Body of pancreas (tissue), 4 donors: ENCODE results near the gene AFG3L2. TPM values are rescaled to one million over a fixed set of nuclear protein-coding genes. Genes with fewer than 3 reads are reported as not detected.

Experiments
- ATAC-seq: fragments of 150-250 bp; one replicate; pipeline ENCODE4 v1.9.1; 2016
- DNase-seq, 4 donors: peaks; one replicate each; pipeline ENCODE4 v3.0.0-alpha.2; 2019
- H3K27ac ChIP-seq, 4 donors: fragments of 200-600 bp; sonication (generic); 1 replicate in 3 of 4; 2 replicates in 1 of 4; pipeline versions ENCODE4 v1.5.1 to v1.6.1; 2016 to 2019; ENCODE audit warnings: mild to moderate bottlenecking in 1 of 4, mixed read lengths in 1 of 4, moderate library complexity in 1 of 4
- H3K27me3 ChIP-seq, 2 donors: fragments of 200-600 bp; sonication (generic); one replicate each; pipeline ENCODE4 v1.6.0; 2016; ENCODE audit warnings: mild to moderate bottlenecking in 1 of 2
- H3K36me3 ChIP-seq, 2 donors: fragments of 200-600 bp; sonication (generic); replicated peaks in 1 of 2; 2 replicates each; pipeline ENCODE4 v1.5.1; 2016; ENCODE audit warnings: low read depth in 2 of 2; ENCODE audit not compliant: insufficient read depth in 1 of 2
- H3K4me1 ChIP-seq: fragments of 200-600 bp; sonication (generic); one replicate; pipeline ENCODE4 v1.6.0; 2016
- H3K4me3 ChIP-seq, 2 donors: fragments of 200-600 bp; sonication (generic); 1 replicate in 1 of 2; 2 replicates in 1 of 2; pipeline ENCODE4 v1.5.1; 2016 to 2019
- H3K9me3 ChIP-seq, 3 donors: fragments of 200-600 bp; sonication (generic); 1 replicate in 2 of 3; 2 replicates in 1 of 3; pipeline ENCODE4 v1.5.1; 2016
- POLR2A ChIP-seq, 3 donors: fragments of 450-650 bp; IDR thresholded peaks; one replicate each; pipeline ENCODE4 v1.6.1; 2016; ENCODE audit warnings: antibody characterized with exemption in 3 of 3, mild to moderate bottlenecking in 2 of 3
- WGBS, 2 donors: methylation state at CpG; one replicate each; pipeline ENCODE4 v1.1.5; 2017; 5-methylcytosine and 5-hydroxymethylcytosine counted together
- intact Hi-C: fragments of 100-400 bp; cut with DNase I; formaldehyde crosslinking; loops from one replicate; pipeline ENCODE4 v1.15.1; 2023
- total RNA-seq, 2 donors: library from RNA; depleted of rRNA; stranded (reverse); fragments of >200 nt; gene quantifications; one replicate each; pipeline ENCODE4 v1.1.0, GENCODE V29; 2016
- TF ChIP-seq, protein P1 (sequence below), 7 experiments: fragments of 450-650 bp in 4 of 7; fragments of 200-600 bp in 3 of 7; sonication (generic) in 3 of 7; IDR thresholded peaks; one replicate each; pipeline ENCODE4 v1.5.1; 2016 to 2019; ENCODE audit warnings: antibody characterized with exemption in 7 of 7

The AFG3L2 gene
- total RNA-seq, 2 donors from 2014 or later, result 30.4 to 33.6 TPM

DNA sequence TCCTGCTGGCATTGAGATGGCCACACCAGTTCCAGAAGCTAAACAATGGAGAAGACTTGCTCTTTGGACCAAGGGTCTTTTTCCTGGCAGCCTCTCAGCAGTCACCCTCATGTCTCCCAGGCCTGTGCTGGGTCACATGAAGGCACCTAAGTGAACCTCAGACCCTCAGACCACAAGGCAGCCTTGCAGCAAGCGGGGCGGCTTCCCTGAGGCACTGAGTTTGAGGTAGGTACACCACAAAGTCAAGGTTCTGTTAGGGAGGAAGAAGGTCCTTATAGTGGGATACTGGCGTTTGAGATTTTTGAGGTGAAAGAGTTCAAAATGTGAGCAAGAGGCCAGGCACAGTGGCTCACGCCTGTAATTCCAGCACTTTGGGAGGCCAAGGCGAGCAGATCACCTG lies 22.2 kb upstream of the AFG3L2 start:
- WGBS, 2 donors, result 81 to 84% methylated on average over 5 of the region's 5 CpGs
- no peak for DNase-seq

DNA sequence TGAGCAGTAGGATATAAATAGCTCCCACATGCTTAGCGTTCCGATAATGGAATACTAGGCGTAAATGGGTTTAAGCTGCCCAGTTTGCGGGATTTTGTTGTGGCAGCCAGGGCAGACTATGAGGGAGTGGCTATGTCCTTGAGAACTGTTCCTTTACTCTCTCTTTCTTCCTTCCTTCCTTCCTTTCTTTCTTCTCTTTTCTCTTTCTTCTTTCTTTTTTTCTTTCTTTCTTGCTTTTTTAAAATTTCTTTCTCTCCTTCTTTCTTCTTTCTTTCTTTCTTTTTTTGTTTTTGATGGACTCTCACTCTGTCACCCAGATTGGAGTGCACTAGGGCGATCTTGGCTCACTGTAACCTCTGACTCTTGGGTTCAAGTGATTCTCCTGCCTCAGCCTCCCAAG lies 21.6 kb upstream of the AFG3L2 start:
- no peak overlapping the region for H3K4me3 ChIP-seq
- intact Hi-C loops, result loop anchor here (5.0 kb wide), 1 partner anchor 264 kb away; no protein-coding TSS in a partner anchor
- no peak overlapping the region for H3K27ac ChIP-seq
- no peaks in the 10 kb centered on the region for H3K9me3 ChIP-seq
- TF ChIP-seq, protein P1, sequence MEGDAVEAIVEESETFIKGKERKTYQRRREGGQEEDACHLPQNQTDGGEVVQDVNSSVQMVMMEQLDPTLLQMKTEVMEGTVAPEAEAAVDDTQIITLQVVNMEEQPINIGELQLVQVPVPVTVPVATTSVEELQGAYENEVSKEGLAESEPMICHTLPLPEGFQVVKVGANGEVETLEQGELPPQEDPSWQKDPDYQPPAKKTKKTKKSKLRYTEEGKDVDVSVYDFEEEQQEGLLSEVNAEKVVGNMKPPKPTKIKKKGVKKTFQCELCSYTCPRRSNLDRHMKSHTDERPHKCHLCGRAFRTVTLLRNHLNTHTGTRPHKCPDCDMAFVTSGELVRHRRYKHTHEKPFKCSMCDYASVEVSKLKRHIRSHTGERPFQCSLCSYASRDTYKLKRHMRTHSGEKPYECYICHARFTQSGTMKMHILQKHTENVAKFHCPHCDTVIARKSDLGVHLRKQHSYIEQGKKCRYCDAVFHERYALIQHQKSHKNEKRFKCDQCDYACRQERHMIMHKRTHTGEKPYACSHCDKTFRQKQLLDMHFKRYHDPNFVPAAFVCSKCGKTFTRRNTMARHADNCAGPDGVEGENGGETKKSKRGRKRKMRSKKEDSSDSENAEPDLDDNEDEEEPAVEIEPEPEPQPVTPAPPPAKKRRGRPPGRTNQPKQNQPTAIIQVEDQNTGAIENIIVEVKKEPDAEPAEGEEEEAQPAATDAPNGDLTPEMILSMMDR (IDR thresholded peaks at IDR 0.05), result no peak
- TF ChIP-seq POLR2A (IDR thresholded peaks at IDR 0.05), result no peak
- H3K27me3 ChIP-seq, result no peaks in the 10 kb centered on the region
- no peaks in the 10 kb centered on the region for H3K36me3 ChIP-seq
- DNase-seq (no peak), ATAC-seq (no peak)
- H3K4me1 ChIP-seq, result no peaks in the 10 kb centered on the region
- WGBS, 2 donors, result 60 to 76% methylated on average over 5 of the region's 5 CpGs

More for the DNA sequence above, 22.2 kb upstream of the AFG3L2 start:
- no peaks in the 10 kb centered on the region for H3K9me3 ChIP-seq
- H3K27ac ChIP-seq, result no peak overlapping the region
- intact Hi-C loops, result loop anchor here (5.0 kb wide), 1 partner anchor 263 kb away; no protein-coding TSS in a partner anchor
- H3K36me3 ChIP-seq, result no peaks in the 10 kb centered on the region
- H3K27me3 ChIP-seq, result no peaks in the 10 kb centered on the region
- H3K4me3 ChIP-seq, result no peak overlapping the region
- no peak for ATAC-seq
- no peaks in the 10 kb centered on the region for H3K4me1 ChIP-seq
- no peak for TF ChIP-seq POLR2A (IDR thresholded peaks at IDR 0.05)
- TF ChIP-seq, protein P1 (IDR thresholded peaks at IDR 0.05), result no peak

DNA sequence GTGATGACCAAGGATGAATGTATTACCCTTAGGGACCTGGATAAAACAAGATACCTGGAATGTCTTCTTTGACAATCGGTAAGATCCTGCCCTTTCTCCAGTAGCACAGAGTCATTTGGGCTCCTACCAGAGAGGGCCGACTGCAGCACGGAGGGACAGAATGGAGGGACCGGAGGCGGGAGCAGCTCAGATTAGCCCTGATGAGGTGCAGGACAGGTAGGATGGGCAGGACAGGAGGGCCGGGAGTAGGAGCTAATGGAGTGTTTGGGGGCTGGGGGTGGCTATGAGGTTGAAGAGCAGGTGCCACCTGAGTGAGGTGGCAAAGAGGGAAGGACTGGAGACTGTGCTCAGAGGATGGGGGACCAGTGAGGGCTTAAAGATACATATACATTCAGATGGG lies 20.8 kb upstream of the AFG3L2 start:
- 77 to 86% methylated on average over 6 of the region's 6 CpGs for WGBS, 2 donors
- Histone ChIP-seq H3K27ac (no peak overlapping the region), H3K4me1 (no peaks in the 10 kb centered on the region), H3K27me3 (no peaks in the 10 kb centered on the region), H3K36me3 (no peaks in the 10 kb centered on the region), H3K4me3 (no peak overlapping the region), H3K9me3 (no peaks in the 10 kb centered on the region)
- DNase-seq, result no peak
- TF ChIP-seq, protein P1 (IDR thresholded peaks at IDR 0.05), result no peak
- TF ChIP-seq POLR2A (IDR thresholded peaks at IDR 0.05), result no peak
- no peak for ATAC-seq
- intact Hi-C loops, result loop anchor here (5.0 kb wide), 1 partner anchor 265 kb away; no protein-coding TSS in a partner anchor

DNA sequence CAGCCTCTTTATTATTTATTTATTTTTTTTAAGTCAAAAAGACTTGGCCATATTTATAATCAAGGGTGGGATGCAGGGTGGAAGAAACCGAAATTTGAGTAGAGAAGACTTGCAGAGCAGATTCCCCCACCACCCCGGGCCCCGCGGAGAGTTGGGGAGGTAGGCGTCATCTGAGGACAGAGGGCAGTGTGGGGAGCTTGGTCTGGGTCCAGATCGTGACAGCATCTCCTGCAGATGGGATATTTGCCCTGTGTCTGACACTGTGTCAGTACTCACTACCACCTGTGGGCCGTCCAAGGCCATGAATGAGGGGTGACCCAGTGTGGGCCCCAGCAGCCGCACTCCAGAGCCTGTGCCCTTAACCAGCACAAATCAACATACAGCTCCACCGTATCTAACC lies 20.2 kb upstream of the AFG3L2 start:
- H3K9me3 ChIP-seq, result no peaks in the 10 kb centered on the region
- ATAC-seq (no peak), DNase-seq (no peak)
- intact Hi-C loops, result loop anchor here (5.0 kb wide), 1 partner anchor 265 kb away; no protein-coding TSS in a partner anchor
- H3K36me3 ChIP-seq, result no peaks in the 10 kb centered on the region
- TF ChIP-seq POLR2A (IDR thresholded peaks at IDR 0.05), result no peak
- TF ChIP-seq, protein P1 (IDR thresholded peaks at IDR 0.05), result no peak
- no peak overlapping the region for H3K27ac ChIP-seq
- WGBS, 2 donors, result 82 to 83% methylated on average over 9 of the region's 9 CpGs
- no peaks in the 10 kb centered on the region for H3K27me3 ChIP-seq
- no peak overlapping the region for H3K4me3 ChIP-seq
- no peaks in the 10 kb centered on the region for H3K4me1 ChIP-seq

DNA sequence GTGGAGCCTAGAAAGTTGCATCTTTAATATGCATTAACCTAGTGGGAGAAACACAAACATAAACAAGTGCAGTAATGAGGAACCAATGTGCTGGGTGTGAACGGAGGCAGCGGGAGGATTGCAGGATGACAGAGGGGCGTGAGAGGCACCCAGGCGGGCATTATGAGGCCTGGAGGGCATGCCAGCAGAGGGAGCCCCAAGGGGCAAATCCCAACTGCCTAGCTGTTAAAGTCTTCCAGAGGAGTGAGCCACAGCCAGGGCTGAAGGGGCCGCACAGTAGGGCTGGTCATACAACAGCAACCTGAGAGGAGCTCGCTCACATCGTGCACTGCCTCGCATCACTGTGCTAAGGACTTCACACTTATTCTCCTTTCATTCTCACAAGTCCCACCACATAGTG lies 17.4 kb upstream of the AFG3L2 start:
- Histone ChIP-seq H3K36me3 (no peaks in the 10 kb centered on the region), H3K9me3 (no peaks in the 10 kb centered on the region), H3K4me3 (no peak overlapping the region), H3K4me1 (no peaks in the 10 kb centered on the region), H3K27me3 (no peaks in the 10 kb centered on the region), H3K27ac (no peak overlapping the region)
- 42 to 52% methylated on average over 8 of the region's 8 CpGs for WGBS, 2 donors
- intact Hi-C loops, result no loop called here
- ATAC-seq (no peak), DNase-seq (peak in 1 of 4 donors; percentile 31)
- TF ChIP-seq, protein P1 (IDR thresholded peaks at IDR 0.05), result peak in 4 of 7 experiments; percentile 10 to 17 (median 16)
- no peak for TF ChIP-seq POLR2A (IDR thresholded peaks at IDR 0.05)
